Esophagus squamous epithelium (tissue), 4 donors: ENCODE results near the gene TSHR.

ENCODE experiments used
- POLR2A ChIP-seq, 4 donors: fragments of 450-650 bp; IDR thresholded peaks; one replicate each; pipeline ENCODE4 v1.6.1; 2017; ENCODE audit warnings: antibody characterized with exemption in 4 of 4, mild to moderate bottlenecking in 4 of 4, moderate library complexity in 3 of 4
- TF ChIP-seq, protein P1 (sequence below), 6 experiments: fragments of 450-650 bp in 4 of 6; fragments of 200-600 bp in 2 of 6; sonication (generic) in 2 of 6; IDR thresholded peaks; one replicate each; pipeline ENCODE4 v1.5.1; 2016 to 2019; ENCODE audit warnings: antibody characterized with exemption in 6 of 6, mild to moderate bottlenecking in 4 of 6, moderate library complexity in 4 of 6

DNA sequence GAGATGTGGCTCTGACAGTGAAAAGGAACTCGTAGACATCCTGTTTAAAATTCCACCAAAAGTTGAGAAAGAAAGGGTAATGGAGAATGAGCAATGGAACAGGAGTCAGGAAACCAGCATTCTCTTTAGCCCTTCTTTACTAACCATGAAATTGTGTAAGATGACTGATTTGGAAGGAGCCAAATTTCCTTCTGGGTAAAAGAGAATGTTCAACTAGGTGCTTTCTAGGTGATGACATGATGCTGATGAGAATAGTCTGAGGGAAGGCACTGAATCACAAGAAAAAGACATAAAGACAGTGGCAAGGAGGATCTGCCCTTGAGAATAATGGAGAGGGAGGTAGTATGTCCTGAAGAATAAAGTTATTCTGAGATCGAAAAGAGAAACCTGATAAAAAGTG lies 2.2 kb downstream of the TSHR start:
- TF ChIP-seq, protein P1, sequence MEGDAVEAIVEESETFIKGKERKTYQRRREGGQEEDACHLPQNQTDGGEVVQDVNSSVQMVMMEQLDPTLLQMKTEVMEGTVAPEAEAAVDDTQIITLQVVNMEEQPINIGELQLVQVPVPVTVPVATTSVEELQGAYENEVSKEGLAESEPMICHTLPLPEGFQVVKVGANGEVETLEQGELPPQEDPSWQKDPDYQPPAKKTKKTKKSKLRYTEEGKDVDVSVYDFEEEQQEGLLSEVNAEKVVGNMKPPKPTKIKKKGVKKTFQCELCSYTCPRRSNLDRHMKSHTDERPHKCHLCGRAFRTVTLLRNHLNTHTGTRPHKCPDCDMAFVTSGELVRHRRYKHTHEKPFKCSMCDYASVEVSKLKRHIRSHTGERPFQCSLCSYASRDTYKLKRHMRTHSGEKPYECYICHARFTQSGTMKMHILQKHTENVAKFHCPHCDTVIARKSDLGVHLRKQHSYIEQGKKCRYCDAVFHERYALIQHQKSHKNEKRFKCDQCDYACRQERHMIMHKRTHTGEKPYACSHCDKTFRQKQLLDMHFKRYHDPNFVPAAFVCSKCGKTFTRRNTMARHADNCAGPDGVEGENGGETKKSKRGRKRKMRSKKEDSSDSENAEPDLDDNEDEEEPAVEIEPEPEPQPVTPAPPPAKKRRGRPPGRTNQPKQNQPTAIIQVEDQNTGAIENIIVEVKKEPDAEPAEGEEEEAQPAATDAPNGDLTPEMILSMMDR (IDR thresholded peaks at IDR 0.05) = no peak
- TF ChIP-seq POLR2A (IDR thresholded peaks at IDR 0.05) = no peak
